LNCaP clone FGC (cell line): Measurements from ENCODE around the gene STXBP1.

Source experiments
- DNase-seq: peaks from one replicate; pipeline ENCODE4 v3.0.0-alpha.2; 2011; ENCODE audit warnings: low read depth
- H3K4me3 ChIP-seq: 2 replicates; pipeline ENCODE4 v1.5.1; 2011; ENCODE audit warnings: mild to moderate bottlenecking, low read depth, low read length, control low read depth
- CTCF ChIP-seq: IDR thresholded peaks from 2 replicates; pipeline ENCODE4 v1.5.1; 2012; ENCODE audit warnings: mild to moderate bottlenecking; ENCODE audit not compliant: control insufficient read depth, insufficient read depth; ENCODE audit errors: extremely low read depth

Gene STXBP1

GRCh38 chr9:127722055-127722745, 110.1 kb downstream of the STXBP1 start:
- no peak for DNase-seq
- TF ChIP-seq CTCF: no peak
- no peak overlapping the region for H3K4me3 ChIP-seq

GRCh38 chr9:127723013-127723412, 110.9 kb downstream of the STXBP1 start:
- no peak for TF ChIP-seq CTCF
- no peak overlapping the region for H3K4me3 ChIP-seq
- DNase-seq: no peak

GRCh38 chr9:127723444-127723843, 111.4 kb downstream of the STXBP1 start:
- no peak for TF ChIP-seq CTCF
- no peak for DNase-seq
- H3K4me3 ChIP-seq: no peak overlapping the region

- no peak overlapping the region for H3K4me3 ChIP-seq
- DNase-seq: no peak
- TF ChIP-seq CTCF: no peak
Observed at GRCh38 chr9:127724012-127724411, 111.9 kb downstream of the STXBP1 start.

GRCh38 chr9:127726871-127727270, 114.8 kb downstream of the STXBP1 start:
- TF ChIP-seq CTCF: no peak
- DNase-seq: no peak

GRCh38 chr9:127728808-127729207, 116.7 kb downstream of the STXBP1 start:
- H3K4me3 ChIP-seq: no peak overlapping the region
- no peak for TF ChIP-seq CTCF
- no peak for DNase-seq

More at GRCh38 chr9:127726871-127727270, 114.8 kb downstream of the STXBP1 start:
- no peak overlapping the region for H3K4me3 ChIP-seq
